ENCODE data around the gene GSN.

DNA sequence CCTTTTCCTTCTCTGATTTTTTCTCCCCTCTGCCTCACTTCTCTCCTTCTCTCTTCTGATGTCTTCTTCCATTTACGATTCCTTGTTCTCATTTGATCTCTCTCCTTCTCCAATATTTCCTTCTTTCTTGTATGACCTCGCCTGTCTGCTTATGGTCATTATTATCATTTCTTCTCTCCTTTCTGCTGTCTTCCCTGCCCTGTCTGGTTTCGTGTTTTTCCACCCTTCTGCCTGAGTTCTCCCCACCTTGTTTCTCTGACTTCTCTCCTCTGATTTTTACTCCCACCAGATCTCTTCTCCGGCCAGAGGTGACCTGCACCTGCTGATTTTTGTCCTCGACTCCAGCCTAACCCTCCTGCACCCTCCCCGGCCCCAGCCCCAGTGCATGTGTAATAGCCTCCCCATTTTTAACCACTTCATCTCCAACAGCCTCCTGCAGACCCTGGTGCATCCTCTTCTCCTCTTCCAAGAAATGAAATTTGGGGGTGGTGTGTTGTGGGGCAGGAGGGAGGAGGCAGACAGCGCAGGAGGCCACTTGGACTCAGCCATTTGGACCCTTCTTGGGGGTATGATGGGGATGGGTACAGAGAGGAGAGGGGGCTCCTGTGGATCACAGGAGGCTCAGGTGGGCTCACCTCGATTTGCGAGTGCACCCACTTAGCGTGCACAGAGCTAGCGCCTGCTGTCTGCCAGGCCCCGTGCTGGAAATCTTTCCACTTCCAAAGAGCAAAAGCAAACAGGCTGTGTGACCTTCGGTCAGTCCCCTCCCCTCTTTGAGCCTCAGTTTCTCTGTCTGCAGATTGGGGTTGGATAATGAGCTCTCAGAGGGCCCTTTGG, 32.5 kb downstream of the GSN start:
- TF ChIP-seq CTCF (IDR thresholded peaks at IDR 0.05) (no peak), POLR2A (IDR thresholded peaks at IDR 0.05) (no peak)

All from Peyer's patch (tissue), 4 donors.